Glomerular visceral epithelial cell (primary cell): Measurements from ENCODE around the gene STOM.
"Not testable (repeated sequence)": the region's sequence is repeated elsewhere in the genome, so short reads cannot be mapped to it uniquely, and the experiment has no call there.

Source experiments
- DNase-seq: peaks from one replicate; pipeline ENCODE4 v3.0.0-alpha.2; 2016; ENCODE audit errors: extremely low spot score

Gene STOM

DNA sequence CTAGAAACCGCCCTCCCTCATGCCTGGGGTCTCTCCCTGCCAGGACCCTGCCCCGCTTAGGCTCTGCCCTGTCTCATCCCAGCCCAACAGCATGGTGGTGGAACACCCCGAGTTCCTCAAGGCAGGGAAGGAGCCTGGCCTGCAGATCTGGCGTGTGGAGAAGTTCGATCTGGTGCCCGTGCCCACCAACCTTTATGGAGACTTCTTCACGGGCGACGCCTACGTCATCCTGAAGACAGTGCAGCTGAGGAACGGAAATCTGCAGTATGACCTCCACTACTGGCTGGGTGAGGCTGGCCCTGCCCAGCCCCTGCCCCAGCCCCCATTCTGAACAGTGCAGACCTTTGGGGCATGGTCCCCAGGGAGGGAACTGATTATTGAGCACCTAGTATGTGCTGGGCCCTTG, 68.2 kb downstream of the STOM start:
- DNase-seq: no peak

DNA sequence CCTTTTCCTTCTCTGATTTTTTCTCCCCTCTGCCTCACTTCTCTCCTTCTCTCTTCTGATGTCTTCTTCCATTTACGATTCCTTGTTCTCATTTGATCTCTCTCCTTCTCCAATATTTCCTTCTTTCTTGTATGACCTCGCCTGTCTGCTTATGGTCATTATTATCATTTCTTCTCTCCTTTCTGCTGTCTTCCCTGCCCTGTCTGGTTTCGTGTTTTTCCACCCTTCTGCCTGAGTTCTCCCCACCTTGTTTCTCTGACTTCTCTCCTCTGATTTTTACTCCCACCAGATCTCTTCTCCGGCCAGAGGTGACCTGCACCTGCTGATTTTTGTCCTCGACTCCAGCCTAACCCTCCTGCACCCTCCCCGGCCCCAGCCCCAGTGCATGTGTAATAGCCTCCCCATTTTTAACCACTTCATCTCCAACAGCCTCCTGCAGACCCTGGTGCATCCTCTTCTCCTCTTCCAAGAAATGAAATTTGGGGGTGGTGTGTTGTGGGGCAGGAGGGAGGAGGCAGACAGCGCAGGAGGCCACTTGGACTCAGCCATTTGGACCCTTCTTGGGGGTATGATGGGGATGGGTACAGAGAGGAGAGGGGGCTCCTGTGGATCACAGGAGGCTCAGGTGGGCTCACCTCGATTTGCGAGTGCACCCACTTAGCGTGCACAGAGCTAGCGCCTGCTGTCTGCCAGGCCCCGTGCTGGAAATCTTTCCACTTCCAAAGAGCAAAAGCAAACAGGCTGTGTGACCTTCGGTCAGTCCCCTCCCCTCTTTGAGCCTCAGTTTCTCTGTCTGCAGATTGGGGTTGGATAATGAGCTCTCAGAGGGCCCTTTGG, 69.5 kb downstream of the STOM start:
- no peak for DNase-seq

DNA sequence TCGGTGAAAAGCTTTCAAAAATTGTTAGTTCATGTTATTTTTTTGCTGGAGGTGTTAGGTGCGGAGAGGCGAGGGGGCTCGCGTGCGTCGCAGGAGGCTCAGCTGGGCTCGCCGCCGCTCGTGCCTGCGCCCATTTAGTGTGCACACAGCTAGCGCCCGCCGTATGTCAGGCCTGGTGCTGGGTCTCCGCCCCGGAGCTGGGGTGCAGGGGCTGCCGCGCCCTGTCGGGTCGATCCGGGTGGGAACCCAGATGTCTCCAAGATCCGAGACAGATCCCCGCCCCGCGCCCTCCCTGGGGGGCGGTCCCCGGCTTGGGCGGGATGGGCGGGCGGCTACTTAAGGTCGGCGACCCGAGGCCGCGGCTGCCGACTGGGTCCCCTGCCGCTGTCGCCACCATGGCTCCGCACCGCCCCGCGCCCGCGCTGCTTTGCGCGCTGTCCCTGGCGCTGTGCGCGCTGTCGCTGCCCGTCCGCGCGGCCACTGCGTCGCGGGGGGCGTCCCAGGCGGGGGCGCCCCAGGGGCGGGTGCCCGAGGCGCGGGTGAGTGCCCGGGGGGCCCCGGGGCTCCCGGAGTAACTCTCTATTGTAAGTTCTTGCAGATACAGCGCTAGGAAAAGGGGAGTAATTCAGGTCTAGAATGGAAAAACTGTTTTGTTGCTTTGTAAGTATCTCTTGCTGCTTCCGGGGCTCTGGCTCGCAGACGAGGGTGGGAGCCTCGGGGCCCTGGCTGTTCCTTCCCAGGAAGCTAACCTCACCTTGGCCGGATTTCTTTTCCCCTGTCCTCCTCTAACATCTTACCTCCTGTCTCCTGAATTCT, 70.4 kb downstream of the STOM start:
- no peak for DNase-seq

DNA sequence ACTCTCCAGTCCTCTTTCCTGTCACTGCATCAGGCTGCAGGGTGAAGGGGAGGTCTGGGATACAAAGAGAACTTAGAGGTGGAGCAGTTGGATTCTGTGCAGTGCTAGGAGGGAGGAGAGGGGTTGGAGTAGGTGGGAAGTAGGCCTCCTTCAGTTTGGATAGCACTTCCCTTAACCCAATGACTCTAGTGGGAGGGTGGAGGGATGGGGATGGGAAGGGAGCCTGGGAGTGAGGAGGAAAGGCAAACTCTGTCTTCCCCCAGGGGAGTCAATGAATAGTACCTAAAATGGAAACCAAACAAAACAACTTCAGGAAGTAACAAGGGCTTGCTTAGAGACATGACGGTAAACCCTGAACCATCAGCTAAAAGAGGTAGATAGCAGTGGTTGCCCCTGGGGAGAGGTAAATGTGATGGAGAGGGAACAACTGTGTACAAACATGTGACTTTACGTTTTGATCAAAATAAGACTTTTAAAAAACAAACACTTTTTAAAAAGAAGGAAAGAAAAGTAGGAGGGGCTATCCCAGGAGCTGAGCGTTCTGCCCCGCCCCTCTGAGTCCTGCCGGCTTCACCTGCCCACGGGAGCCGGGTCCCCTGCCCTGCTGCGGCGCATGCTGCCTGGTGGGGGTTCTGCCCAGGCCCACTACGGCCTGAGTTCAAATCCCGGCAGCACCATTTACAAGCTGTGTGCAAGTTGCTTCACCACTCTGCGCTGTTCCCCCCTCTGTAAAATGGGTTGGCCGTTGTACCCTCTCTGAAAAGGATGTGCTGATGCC, 71.2 kb downstream of the STOM start:
- no peak for DNase-seq

DNA sequence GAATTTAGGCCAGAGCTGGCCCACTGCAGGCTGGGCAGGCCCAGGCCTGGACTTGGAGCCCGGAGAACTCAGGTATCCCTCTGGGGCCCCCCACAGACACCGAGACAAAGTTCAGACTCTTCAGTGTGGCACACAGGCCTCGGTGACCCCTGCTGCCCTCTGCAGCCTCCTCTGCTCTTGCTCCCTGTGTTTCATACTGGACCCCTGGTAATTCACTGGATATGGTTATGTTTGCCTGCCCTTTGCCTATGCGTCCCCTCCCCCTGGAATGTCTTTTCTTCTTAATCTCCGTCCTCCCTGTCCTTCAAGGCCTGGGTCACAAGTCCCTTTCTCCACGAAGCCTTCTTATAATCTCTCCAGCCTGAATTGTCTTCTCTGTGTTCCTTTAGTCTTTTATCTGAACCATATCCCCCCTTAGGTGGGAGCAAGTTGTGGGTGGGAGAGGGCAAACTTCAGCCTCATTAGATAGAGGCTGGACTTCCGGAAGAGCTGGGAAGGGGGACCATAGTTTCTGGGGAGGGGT, 72.0 kb downstream of the STOM start:
- no peak for DNase-seq

DNA sequence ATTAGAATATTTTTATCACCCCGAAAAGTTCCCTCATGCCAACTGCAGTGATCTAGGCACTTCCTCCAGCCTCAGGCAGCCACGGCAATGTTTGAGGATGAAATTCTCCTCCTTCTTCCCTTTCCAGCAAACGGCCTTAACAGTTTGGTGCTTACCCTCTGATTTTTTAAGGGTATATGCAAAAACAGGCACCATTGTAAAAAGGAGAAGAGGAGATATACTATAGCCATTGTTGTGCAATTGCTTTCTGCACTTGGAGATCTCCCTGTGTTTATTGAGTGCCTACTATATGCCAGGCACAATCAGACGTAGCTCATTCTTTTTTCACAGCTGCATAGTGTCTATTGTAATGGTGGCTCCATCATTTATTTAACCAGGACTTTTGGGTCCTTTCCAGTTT, 72.7 kb downstream of the STOM start:
- DNase-seq: no peak

DNA sequence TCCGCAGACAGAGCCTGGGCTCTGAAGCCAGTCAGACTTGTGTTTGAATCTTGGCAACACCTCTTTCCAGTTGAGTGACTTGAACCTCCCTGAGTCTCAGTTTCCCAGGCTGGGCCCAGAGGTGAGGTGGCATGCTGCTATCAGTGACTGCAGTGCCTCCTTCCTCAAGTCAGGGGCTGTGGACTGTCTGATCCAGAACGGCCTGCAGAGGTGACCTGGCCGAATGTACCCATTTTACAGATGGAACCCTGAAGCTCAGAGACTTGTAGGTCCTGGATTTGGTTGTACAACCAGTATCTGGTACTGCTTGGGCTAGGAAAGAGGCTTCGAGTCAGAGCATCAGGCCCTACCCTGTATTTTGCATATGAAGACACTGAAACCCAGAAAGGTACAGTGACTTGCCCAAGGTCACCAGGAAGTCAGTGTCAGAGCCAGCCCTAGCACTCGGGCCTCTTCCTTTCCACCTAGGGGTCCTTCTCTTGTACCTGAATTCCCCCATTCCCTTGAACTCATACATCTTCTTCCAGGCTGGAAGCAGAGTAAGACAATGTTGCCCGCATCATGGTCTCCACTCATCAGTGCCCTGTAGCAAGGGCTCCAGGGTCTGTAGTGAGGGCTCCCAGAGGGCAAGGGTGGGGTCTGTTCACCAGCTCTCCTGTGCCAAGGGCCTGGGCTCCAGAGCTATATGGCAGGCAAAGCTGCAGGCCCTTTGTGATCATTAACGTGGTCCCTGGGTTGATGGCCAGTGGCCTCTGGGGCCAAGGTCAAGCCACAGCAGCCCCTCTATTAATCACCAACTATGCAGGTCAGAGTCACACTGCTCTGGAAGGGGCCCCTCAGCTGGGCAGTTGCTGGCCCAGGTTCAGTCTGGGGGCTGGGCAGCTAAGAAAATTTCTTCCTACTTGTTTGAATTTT, 73.6 kb downstream of the STOM start:
- DNase-seq: no peak

DNA sequence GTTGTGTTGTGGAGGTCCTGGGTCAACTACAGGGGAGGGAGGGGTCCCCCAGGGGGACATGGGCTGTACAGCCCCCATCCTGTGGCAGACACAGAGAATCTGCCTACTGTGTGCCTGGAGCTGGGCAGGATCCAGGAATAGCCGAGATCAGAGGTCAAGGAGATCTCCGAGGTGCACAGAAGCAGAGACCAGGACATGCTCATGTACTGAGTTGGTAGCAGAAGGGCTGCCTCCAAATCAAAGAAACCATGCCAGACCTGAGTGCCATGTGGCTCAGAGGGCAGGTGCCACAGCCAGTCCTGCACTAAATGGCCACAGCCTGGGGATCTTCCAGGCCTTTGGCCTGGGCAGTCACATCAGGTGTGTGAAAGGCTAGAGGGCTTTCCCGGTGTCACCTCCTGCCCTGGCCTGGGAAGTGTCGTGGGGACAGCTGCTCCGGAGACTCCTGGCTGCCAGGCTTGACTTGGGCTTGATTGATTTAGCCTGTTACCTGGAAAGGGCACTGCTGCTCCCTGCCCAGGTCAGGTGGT, 74.3 kb downstream of the STOM start:
- DNase-seq: no peak

DNA sequence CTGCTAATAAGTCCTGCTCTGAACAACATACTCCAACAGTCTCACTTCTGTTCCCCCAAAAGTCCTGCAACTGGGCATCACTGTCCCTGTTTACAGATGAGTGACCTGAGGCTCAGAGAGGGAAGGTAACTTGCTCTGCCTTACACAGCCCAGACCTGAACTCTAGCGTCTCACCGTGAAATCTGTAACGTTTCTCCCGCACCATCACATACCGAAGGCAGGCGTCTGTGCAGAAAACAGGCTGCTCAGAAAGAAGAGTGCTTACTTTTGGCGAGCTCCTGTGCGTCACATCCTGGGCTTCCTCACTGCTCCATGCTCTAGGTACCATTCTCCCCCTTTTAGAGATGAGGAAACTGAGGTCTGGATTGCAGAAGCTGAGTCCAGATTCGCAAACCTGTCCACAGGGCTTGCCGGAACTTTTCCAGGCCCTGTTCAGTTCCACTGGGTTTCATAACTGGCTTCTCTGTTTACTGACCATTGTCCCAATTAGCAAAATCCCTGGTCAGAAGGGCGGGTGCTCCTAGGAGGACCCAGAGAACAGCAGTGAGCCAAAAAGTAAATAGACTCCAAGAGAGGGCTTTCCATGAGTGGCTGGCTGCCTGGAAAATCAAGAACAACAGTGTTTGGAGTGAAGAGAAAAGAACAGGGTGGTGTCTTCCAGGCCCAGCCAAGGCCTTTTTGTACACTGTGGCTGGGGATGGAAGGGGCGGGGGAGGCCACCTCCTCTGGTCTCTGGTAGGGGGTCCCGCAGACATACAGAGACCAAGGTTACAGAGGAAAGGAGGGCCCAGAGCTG, 75.0 kb downstream of the STOM start:
- no peak for DNase-seq

DNA sequence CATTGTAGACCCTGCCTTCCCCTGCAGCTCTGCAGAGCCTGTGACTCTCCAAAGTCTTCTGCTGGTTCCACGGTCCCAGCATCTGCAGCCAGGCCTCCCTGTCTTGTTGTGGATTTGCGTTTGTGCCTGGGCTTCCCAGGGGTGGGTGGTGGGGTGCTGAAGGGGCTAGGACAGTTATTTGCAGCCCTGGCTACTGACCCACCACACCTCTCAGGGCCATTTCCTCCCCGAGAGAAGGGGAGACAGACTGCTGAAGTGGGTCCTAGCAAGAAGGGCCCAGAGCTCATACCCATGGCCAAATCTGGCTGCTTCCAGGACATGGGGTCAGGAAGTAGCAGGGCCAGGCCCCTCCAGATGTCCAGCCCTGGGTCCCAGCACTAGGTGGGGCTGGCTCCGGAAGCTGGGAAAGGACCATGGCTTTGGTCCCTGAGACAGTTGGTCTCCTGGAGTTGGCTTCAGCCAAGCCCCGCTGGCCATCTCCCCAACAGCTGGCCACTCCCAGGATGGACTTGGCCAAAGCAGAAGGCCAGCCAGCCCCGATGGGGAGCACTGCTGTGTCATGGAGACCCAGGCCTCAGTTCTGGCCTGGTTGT, 75.8 kb downstream of the STOM start:
- no peak for DNase-seq

DNA sequence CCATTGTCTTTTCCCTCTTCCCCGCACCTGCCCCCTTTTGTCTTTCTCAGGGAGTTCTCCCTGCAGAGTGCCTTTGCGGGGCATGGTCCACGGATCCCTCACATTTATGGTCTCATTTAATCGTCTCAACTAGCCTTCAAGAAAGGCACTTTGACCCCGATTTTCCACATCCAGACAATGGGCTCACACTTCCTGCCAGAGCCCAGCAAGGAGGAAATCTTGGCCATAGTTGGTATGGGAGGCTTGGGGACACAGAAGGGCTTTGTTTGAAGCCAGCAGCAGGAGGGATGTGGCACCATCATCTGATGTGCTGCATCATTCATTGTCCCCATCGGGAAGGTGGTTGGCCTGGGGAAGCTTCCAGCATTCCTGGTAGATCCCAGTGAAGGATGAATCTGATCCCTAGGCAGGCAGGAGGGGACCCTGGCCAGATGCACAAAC, 77.2 kb downstream of the STOM start:
- DNase-seq: no peak

DNA sequence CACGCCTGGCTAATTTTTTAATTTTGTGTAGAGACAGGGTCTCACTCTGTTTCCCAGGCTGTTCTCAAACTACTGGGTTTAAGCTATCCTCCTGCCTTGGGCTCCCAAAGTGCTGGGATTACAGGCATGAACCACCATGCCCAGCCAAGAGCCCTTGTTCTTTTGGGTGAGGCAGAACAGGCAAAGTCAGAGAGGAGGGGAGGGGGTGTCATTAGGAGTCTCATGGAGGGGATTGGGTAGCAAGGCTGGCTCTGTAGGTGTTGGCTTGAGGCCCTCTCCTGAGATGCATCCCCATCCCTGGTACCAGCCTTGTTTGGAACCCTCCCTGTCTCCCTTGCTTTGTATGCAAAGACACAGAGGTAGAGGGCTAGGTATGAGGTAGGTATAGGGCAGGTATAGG, 78.0 kb downstream of the STOM start:
- no peak for DNase-seq

DNA sequence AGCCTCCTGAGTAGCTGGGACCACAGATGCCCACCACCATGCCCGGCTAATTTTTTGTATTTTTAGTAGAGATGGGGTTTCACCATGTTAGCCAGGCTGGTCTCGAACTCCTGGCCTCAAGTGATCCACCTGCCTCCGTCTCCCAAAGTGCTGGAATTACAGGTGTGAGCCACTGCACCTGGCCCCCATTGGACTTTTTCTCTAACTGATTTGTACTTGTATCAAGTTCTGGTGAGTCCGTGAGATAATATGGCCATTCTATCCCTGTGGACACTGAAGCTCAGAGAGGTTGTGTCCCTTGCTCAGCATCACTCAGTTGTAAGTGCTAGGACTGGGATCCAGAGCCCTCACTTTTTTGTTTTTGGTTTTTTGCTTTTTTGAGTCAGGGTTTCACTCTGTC, 78.5 kb downstream of the STOM start:
- not testable (repeated sequence) for DNase-seq

DNA sequence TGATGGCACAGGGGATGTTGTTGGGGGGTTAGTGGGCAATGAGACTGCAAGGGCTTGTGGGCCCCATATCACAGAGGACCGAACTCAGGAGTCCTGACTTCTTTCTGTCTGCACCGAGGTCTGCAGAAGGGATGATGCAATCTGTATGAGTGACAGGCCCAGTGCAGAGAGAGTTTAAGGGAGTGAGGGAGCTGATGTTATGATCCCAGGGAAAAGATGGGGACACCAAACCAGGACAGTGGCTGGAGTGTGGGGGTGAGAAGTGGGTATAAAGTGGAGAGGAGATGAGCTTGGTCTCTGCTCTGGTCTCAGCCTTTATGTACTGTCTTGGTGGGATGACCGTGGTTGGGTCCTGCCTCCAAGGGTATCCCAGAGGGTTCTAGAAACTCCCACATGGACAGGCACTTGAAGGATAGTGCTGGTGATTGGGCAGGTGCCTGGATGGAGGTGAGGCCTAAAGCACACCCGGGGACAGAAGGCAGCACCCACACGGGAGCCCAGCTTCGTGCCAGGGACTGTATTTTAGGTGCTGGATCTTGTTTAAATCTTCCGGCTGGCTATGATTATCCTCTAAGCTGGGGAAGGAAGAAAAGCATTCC, 80.2 kb downstream of the STOM start:
- DNase-seq: no peak

DNA sequence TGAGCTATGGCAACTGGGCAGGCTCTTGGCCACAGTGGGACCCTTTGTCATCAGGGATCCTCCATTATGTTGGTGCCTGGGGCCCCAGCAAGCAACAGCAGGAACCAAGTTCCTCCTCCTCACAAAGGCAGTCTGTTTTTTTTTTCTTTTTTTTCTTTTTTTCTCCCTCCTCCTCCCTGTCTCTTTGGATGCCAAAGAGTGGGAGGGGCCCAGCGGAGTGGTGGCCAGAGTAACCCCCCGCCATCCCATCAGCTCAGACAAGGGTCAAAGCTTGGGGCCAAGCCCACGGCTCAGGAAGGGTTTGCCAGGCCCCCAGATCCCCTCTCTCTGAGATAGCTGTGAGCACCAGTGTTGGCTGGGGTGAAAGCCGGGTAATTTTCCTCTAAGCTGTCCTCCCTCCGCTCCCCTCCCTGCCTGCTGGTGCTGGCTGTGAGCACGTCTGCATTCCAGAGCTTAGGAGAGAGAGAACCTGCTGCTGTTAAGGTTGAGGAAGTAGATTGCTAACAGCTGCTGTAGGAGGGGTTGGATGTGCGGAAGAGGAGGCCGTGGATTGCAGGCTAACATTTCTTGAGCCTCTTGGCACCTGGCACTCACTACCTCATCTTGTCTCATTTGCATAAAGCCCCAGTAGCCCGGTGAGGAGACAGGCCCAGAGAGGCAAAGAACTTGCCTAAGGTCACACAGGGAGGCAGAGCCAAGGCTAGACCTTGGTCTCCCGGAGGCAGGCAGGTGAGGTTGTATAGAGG, 80.9 kb downstream of the STOM start:
- DNase-seq: peak; percentile 82
